Right ventricle myocardium inferior (tissue), 1 donor: ENCODE measurements around the gene SH3TC1. TPM values are rescaled to one million over a fixed set of nuclear protein-coding genes. Genes with fewer than 3 reads are reported as not detected.

Experiments used
- ATAC-seq: fragments of 200-7000 bp; cut with Tn5 transposase; one replicate; pipeline ENCODE4 v1.9.1; 2020; ENCODE audit warnings: mild to moderate bottlenecking, moderate library complexity
- DNase-seq: peaks from one replicate; pipeline ENCODE4 v3.0.0; 2021; ENCODE audit errors: missing footprints
- intact Hi-C: fragments of 100-400 bp; cut with DNase I; formaldehyde crosslinking; loops from one replicate; pipeline ENCODE4 v1.11.0; 2022
- total RNA-seq: library from RNA; stranded (reverse); fragmentation: NEBNext Ultra II Directional; extraction: Animal tissue kit (Norgen Biotek cat#: 25700); gene quantifications from one replicate; pipeline ENCODE4 v1.2.1, GENCODE V29; 2021
- donor health status: DM: no; HTN: yes; CAD: no; lungs with severe emphysema.

The SH3TC1 gene
- total RNA-seq, 1 donor from 2014 or later: 11.2 TPM

DNA sequence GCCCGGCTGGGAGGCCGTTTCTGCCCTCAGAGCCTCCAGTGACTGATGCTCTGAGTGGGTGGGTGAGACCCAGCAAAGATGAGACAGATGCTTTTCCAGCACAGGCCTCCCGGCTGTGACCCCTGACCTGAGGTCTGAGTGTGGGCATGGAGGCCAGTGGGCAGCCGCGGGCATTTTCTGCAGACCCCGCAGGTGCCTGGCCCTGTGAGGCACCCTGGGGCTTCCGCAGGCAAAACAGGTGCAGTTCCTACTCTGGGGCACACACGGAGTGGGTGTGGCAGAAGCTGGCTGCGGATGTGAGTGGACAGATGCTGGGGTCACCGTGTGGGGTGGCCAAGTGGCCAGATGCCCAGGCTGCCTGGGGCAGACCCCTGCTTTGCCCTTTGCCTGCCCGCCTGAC lies 85.3 kb downstream of the SH3TC1 start:
- DNase-seq (peak; percentile 54), ATAC-seq (no peak)
- intact Hi-C loops: no loop called here

DNA sequence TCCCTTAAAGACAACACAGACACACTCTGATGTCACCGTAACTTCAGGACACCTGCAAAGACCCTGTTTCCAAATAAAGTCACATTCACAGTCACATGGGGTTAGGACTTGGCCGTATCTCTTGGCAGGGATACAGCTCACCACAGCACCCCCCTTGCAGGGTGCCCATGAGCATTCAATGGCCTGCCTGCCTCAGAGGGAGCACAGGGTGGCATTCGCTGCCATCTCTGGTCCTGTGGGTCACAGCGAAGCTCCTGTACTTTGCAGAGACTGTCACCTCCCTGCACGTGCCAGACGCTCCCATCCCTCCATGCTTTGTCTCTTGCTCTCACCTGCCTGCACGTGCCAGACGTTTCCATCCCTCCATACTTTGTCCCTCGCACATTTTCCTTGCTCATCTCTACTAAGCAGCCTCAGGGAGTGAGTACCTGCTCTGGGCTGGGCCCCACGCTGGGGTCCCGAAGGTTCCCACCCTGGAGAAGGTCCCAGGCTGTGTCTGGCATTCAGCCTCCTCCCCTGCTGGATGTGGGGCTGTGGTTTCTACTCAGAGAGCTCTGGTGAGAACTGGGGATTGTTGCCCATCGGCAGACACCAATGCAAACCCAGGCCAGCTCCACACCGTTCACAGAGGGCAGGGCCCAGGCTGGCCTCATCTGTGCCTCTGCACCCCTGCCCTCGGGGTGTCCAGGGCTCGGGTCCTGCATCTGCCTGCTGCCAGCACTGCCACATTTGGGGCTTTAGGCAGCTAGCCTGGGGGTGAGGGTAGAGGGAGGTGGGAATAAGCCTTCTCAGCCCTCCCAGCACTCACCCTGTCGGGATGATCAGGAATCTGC lies 86.3 kb downstream of the SH3TC1 start:
- intact Hi-C loops: no loop called here
- peak; percentile 63 for DNase-seq
- peak; percentile 29 for ATAC-seq

DNA sequence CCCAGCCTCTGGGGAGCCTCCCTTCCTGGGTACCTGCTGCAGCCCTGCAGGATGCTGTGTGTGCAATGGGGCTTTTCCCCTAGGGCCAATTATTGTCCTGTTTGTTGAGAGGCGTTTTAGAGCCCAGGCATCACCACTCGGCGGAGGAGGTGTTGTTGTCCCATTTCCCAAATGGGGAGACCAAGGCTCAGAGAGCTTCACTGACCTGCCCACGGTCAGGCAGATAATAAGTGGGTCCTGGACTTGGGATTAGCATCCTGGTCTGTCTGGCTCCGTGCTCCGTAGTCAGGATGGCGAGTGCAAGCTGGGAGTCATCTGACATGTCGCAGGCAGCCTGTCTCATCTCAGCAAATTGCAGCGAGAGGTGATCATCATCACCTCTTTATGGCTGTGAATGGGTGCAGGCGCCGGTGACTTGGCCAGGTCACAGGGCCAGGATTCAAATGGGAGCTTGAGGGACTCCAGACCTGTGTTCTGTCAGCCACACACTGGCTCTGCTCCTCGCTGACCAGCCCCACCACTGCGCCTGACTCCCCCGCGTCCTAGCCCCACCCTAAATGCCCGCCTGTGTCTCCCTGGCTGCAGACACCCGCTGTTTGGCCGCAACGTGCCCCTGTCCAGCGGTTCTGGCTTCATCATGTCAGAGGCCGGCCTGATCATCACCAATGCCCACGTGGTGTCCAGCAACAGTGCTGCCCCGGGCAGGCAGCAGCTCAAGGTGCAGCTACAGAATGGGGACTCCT lies 87.1 kb downstream of the SH3TC1 start:
- intact Hi-C loops: no loop called here
- ATAC-seq: peak; percentile 75

DNA sequence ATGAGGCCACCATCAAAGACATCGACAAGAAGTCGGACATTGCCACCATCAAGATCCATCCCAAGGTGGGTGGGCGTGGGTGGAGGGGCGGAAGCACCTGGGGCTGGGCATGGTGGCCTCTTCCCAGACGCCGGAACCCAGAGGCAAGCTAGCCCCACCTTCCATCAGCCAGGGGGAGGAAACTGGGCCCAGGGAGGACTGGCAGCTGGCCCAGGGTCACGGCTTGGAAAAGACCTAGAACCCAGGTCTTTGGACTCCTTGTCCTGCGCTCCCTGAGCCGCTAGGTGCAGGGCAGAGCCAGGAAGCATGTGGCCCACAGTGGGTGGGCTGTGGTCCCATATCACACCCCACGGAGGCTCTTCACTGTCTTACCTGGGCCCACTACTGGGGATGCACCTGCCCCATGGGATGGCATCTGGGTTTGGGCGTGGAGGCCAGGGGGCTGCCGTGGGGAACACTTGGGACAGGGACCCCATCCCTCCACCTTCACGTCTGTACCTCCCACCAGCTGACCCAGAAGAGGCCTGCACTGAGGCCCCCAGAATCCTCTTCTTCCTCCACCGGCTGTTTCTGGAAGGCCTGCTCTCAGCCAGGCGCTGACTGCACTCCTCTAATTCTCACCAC lies 87.7 kb downstream of the SH3TC1 start:
- DNase-seq: peak; percentile 45
- no peak for ATAC-seq
- intact Hi-C loops: no loop called here

More for the DNA sequence above, 87.1 kb downstream of the SH3TC1 start:
- peak; percentile 81 for DNase-seq

DNA sequence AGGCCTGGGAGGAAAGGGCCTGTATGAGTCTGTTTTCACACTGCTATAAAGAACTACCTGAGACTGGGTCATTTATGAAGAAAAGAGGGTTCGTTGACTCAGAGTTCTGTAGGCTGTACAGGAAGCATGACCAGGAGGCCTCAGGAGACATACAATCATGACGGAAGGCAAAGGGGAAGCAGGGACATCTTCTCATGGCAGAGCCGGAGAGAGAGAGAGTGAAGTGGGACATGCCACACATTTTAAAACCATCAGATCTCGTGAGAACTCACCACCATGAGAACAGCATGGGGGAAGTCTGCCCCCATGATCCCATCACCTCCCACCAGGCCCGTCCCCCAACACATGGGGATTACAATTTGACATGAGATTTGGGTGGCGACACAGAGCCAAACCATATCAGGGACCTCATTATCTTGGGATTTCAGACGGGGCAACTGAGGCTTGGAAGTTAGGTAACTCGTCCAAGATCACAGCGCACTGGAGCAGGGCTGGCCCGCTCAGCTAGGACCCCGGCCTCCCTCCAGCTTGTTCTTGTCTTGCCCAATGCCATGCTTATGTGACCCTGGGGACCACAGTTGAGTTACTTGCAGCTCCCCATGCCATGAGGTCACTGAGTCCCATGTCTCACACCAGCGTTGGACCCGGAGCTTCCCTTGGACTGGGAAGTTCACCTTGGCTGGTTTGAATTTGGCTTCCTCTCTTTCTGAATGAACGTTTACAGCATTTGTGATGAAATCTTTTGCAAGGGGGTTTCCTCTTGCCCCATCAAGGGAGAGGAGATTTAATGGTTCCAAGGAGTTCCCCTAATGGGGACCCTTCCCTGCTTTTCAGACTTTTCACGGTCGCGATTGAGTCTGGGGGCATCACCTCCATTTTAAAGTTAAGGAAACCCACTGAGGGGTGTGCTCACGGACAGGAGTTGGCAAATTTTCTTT lies 88.5 kb downstream of the SH3TC1 start:
- intact Hi-C loops: no loop called here
- no peak for ATAC-seq
- DNase-seq: peak; percentile 0

DNA sequence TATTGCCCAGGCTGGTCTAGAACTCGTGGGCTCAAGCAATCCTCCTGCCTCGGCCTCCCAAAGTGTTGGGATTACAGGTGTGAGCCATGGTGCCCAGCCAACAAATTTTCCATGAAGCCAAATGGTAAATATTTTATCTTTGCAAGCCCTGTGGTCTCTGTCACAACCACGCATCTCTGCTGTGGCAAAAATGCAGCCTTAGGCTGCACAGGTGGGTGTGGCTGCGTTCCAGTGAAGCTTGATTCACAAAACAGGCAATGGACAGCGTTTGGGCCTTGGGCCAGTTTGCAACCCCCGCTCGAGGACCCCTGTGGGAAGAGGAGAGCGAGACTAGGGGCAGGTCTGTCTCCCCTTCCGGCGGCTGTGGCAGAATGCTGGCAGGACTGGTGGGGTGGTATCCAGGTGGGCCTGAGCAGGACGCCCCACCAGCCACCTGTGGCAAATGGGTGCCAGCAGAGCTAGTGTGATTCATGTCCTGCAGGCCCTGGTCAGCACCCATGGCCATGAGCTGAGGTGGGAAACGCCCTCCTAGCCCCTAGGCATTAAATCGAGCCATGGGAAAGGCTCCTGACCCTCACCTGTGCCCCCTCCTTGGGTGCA lies 90.2 kb downstream of the SH3TC1 start:
- ATAC-seq (no peak), DNase-seq (peak; percentile 26)
- intact Hi-C loops: no loop called here

DNA sequence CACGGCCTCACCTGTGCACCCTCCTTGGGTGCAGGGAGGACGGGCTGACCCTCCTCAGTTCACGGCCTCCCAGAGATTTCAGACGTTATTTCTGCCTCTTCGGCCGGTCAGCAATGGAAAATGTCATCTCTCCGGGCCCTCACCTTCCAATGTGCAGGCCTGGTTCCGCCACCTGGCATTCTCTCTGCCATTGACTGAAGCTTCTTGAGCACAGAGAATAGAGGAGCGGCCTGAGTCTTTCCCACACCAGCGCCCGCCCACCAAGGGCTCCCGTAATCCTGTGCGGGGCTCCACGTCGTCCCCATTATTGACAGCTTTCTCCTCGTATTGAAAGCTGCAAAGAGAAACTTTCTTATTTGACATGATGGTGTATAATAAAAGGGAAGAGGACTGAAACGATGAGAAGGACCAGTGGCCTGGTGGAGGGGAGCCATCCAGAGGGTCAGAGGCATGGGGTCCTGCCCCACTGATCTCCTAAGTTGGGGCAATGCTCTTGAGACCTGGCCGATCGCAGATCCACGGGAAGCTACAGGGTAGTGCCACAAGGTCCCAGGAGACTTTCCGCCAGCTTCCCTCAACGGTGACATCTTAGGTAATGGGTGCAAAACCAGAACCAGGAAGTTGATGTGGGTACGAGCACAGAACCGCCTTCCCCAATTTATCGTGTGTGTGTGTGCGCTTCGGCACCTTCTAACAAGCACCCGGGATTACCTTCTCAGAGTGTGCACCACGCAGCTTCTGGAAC lies 91.0 kb downstream of the SH3TC1 start:
- ATAC-seq: no peak
- intact Hi-C loops: no loop called here
- peak; percentile 32 for DNase-seq

DNA sequence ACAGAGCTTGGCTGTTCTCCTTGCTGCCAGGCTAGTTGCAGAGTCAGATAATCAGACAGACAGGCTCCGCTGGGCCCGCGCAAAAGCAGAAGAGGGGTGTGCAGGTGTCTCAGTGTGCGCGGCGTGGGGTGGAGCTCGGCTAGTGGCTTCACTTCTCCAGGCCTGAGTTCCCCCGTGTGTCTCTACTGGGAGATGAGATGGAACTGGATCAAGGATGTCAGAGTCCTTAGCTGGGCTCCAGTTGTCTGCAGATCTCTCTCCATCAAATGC lies 91.5 kb downstream of the SH3TC1 start:
- ATAC-seq (no peak), DNase-seq (no peak)
- intact Hi-C loops: no loop called here

Other genes with a start within 250 kb of the SH3TC1 start
- gene ABLIM2, start 40.5 kb upstream of the SH3TC1 start, total RNA-seq: 24.9 TPM
- gene HTRA3, start 70.5 kb downstream of the SH3TC1 start, total RNA-seq: 131 TPM
- 25.3 TPM for gene ACOX3, start 241.4 kb downstream of the SH3TC1 start, total RNA-seq
- 9.2 TPM for gene TRMT44, start 241.5 kb downstream of the SH3TC1 start, total RNA-seq